Measurements from ENCODE around the gene HLA-DMA. TPM values are rescaled to one million over a fixed set of nuclear protein-coding genes. Genes with fewer than 3 reads are reported as not detected.

Gene HLA-DMA
- total and polyA plus RNA-seq, 2 of the 13 experiments (the other 11 are each of a cell fraction or from before 2014, with no cell fraction given): 0.70 to 0.71 TPM

DNA sequence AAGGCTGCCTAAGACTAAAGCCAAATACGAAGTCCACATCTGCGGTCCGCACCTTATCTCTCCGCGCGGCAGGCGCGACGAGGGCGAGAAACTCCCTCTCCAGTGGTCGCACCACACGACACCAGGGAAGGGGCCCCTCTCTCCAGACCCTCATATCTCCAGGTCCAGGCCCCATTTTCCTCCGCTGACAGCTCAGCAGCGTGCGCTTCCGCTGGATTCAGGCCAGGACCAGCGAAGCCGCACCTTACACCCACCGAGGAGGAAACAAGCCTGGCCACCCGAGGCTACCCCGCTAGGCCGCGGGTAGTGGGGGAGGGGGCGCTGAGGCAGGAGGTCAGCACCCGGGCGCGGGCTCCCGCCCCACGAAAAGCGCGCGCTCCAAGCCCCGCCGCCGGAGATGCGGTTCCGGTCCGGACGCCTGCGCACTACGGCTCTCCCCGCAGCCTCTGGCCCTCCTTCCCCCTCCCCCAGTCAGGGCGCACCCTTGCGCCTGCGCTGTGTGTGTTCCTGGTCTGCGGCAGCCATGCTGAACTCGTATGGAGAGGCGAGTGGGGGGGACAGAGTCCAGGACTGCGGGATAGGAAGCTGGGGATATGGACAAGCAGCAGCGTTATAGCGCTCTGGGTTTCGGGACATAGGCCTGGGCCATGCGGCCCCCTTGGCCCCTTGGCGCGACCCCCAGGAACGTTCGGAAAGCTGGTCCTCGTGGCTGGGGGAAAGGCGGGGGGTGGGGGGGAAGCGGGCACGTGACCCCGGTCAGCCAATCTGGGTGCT lies 15.4 kb upstream of the HLA-DMA start, which contains the start of gene BRD2 (continued):
- TF ChIP-seq HOXD1 (CRISPR knock-in tag; IDR thresholded peaks at IDR 0.05) (peak; percentile 95), ZNF30 (CRISPR knock-in tag; IDR thresholded peaks at IDR 0.05) (no peak), ZNF670 (CRISPR knock-in tag; IDR thresholded peaks at IDR 0.05; ENCODE audit: borderline replicate concordance) (peak; percentile 58; the same call in 1 of the 2 replicates), IKZF4 (CRISPR knock-in tag; IDR thresholded peaks at IDR 0.05; ENCODE audit: borderline replicate concordance, low read depth, not compliant biosample characterization) (peak; percentile 95), CEBPB (IDR thresholded peaks at IDR 0.05; ENCODE audit: borderline replicate concordance, low read depth, low read length) (no peak), CHD2 (IDR thresholded peaks at IDR 0.05; ENCODE audit: low read depth, low read length) (peak; percentile 48; the same call in 1 of the 2 replicates), ZNF33A (CRISPR knock-in tag; IDR thresholded peaks at IDR 0.05; ENCODE audit: borderline replicate concordance) (no peak), FOSL2 (CRISPR knock-in tag; IDR thresholded peaks at IDR 0.05) (no peak), ZBTB3 (CRISPR knock-in tag; IDR thresholded peaks at IDR 0.05; ENCODE audit: borderline replicate concordance, low read depth) (peak; percentile 87; the same call in 1 of the 2 replicates)
- TF ChIP-seq, protein P1, sequence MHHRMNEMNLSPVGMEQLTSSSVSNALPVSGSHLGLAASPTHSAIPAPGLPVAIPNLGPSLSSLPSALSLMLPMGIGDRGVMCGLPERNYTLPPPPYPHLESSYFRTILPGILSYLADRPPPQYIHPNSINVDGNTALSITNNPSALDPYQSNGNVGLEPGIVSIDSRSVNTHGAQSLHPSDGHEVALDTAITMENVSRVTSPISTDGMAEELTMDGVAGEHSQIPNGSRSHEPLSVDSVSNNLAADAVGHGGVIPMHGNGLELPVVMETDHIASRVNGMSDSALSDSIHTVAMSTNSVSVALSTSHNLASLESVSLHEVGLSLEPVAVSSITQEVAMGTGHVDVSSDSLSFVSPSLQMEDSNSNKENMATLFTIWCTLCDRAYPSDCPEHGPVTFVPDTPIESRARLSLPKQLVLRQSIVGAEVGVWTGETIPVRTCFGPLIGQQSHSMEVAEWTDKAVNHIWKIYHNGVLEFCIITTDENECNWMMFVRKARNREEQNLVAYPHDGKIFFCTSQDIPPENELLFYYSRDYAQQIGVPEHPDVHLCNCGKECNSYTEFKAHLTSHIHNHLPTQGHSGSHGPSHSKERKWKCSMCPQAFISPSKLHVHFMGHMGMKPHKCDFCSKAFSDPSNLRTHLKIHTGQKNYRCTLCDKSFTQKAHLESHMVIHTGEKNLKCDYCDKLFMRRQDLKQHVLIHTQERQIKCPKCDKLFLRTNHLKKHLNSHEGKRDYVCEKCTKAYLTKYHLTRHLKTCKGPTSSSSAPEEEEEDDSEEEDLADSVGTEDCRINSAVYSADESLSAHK (CRISPR knock-in tag; IDR thresholded peaks at IDR 0.05; ENCODE audit: borderline replicate concordance): no peak
- TF ChIP-seq, protein P2, sequence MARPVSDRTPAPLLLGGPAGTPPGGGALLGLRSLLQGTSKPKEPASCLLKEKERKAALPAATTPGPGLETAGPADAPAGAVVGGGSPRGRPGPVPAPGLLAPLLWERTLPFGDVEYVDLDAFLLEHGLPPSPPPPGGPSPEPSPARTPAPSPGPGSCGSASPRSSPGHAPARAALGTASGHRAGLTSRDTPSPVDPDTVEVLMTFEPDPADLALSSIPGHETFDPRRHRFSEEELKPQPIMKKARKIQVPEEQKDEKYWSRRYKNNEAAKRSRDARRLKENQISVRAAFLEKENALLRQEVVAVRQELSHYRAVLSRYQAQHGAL (CRISPR knock-in tag; IDR thresholded peaks at IDR 0.05; ENCODE audit: not compliant biosample characterization): peak; percentile 59
- TF ChIP-seq, protein P3, sequence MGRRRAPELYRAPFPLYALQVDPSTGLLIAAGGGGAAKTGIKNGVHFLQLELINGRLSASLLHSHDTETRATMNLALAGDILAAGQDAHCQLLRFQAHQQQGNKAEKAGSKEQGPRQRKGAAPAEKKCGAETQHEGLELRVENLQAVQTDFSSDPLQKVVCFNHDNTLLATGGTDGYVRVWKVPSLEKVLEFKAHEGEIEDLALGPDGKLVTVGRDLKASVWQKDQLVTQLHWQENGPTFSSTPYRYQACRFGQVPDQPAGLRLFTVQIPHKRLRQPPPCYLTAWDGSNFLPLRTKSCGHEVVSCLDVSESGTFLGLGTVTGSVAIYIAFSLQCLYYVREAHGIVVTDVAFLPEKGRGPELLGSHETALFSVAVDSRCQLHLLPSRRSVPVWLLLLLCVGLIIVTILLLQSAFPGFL (CRISPR knock-in tag; IDR thresholded peaks at IDR 0.05): 0 out of 2 replicates have a peak, but pooled peaks have one; percentile 16
- TF ChIP-seq, protein P4, sequence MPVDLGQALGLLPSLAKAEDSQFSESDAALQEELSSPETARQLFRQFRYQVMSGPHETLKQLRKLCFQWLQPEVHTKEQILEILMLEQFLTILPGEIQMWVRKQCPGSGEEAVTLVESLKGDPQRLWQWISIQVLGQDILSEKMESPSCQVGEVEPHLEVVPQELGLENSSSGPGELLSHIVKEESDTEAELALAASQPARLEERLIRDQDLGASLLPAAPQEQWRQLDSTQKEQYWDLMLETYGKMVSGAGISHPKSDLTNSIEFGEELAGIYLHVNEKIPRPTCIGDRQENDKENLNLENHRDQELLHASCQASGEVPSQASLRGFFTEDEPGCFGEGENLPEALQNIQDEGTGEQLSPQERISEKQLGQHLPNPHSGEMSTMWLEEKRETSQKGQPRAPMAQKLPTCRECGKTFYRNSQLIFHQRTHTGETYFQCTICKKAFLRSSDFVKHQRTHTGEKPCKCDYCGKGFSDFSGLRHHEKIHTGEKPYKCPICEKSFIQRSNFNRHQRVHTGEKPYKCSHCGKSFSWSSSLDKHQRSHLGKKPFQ (CRISPR knock-in tag; IDR thresholded peaks at IDR 0.05; ENCODE audit: insufficient replicate concordance): peak; percentile 89
- TF ChIP-seq, protein P5, sequence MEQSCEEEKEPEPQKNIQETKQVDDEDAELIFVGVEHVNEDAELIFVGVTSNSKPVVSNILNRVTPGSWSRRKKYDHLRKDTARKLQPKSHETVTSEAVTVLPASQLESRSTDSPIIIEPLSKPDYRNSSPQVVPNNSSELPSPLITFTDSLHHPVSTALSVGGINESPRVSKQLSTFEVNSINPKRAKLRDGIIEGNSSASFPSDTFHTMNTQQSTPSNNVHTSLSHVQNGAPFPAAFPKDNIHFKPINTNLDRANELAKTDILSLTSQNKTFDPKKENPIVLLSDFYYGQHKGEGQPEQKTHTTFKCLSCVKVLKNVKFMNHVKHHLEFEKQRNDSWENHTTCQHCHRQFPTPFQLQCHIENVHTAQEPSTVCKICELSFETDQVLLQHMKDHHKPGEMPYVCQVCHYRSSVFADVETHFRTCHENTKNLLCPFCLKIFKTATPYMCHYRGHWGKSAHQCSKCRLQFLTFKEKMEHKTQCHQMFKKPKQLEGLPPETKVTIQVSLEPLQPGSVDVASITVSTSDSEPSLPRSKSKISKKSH (CRISPR knock-in tag; IDR thresholded peaks at IDR 0.05; ENCODE audit: borderline replicate concordance): peak; percentile 99
- TF ChIP-seq, protein P6, sequence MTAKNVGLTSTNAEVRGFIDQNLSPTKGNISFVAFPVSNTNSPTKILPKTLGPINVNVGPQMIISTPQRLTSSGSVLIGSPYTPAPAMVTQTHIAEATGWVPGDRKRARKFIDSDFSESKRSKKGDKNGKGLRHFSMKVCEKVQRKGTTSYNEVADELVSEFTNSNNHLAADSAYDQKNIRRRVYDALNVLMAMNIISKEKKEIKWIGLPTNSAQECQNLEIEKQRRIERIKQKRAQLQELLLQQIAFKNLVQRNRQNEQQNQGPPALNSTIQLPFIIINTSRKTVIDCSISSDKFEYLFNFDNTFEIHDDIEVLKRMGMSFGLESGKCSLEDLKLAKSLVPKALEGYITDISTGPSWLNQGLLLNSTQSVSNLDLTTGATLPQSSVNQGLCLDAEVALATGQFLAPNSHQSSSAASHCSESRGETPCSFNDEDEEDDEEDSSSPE (CRISPR knock-in tag; IDR thresholded peaks at IDR 0.05): peak; percentile 98
- TF ChIP-seq, protein P7, sequence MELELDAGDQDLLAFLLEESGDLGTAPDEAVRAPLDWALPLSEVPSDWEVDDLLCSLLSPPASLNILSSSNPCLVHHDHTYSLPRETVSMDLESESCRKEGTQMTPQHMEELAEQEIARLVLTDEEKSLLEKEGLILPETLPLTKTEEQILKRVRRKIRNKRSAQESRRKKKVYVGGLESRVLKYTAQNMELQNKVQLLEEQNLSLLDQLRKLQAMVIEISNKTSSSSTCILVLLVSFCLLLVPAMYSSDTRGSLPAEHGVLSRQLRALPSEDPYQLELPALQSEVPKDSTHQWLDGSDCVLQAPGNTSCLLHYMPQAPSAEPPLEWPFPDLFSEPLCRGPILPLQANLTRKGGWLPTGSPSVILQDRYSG (CRISPR knock-in tag; IDR thresholded peaks at IDR 0.05): no peak
